ENCODE results near the gene APOL2.
A peak's percentile ranks its signal among the peaks of the same experiment; 100 is the strongest.
"Not testable (repeated sequence)": the region's sequence is repeated elsewhere in the genome, so short reads cannot be mapped to it uniquely, and the experiment has no call there.

The APOL2 gene

DNA sequence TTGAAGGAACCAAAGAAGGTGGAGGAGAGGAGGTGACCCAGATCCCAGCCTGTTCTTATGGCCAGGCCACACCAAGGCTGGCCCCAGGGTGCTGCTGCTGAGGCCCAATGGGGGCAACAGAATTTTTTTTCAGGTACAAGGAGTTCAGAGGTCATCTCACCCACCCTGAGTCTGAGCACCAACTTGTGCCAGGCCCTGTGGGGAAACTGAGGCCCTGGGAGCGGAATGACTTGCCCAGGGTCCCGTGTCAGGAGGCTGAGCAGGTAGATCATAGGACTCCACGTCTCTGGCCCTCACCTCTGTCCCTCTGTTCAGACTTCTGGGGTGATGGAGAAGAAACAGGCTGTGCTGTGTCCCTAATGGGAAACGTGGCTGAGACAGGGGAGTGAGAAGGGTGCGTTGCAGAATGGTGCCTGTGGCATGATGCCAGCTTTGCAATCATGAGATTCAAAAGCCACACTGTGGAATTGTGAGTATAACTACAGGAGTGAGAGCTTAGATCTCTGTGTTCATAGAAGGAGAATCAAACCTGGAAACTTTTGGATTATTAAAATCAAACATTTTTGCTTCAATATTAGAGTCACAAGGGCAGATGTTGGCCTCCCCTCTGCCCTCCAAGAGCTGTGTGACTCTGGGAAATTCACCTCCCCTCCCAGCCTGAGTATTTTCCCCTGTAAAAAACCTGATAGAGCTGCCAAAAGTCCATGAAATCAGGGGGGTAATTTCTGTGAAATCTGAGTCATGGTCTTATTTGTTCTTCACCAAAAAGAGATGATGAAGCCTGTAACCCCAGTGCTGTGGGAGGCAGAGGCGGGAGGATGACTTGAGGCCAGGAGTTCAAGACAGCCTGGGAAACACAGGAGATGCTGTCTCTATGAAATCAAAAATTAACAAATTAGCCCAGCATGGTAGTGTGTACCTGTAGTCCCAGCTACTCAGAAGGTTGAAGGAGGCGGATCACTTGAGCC lies 14.5 kb upstream of the APOL2 start:
- peak overlapping the region; percentile 96 for H3K4me3 Mint-ChIP-seq
- H3K27ac Mint-ChIP-seq, result peak overlapping the region; percentile 99
- H3K36me3 Mint-ChIP-seq, result peaks cover 42% of the 10 kb centered on the region
- ATAC-seq (peak; percentile 45), DNase-seq (ENCODE audit: low spot score in 2 of 2) (no peak)
- peaks cover 73% of the 10 kb centered on the region for H3K4me1 Mint-ChIP-seq
- no peaks in the 10 kb centered on the region for H3K9me3 Mint-ChIP-seq

DNA sequence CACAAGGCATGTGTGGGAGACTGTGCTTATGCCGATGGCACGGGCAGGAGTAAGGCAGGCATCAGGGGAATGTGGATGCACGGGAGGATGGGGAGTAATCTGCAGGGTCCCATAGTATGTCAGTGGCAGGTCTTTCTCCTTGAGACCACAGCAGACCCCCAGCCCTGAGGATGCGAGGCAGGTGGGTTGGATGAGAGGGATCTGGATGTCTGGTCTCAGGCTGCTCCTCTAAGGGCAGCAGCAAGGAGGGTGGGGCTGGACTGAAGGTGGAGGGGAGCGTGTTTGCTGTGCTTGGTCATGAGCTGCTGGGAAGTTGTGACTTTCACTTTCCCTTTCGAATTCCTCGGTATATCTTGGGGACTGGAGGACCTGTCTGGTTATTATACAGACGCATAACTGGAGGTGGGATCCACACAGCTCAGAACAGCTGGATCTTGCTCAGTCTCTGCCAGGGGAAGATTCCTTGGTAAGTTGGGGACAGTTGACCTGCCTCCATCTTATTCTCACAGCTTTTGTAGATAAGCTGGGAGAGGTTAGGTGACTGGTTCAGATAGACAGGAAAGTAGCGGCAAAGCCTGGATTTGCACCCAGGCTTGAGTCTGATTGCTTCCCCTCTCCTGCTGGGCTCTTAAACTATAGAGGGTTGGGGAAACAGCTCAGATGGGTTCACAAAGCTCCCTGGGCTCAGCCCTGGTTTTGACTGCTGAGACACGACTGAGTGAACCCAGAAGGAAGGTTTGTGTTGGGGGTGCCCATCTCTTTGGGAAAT lies 13.6 kb upstream of the APOL2 start, which contains the start of gene APOL1:
Gene APOL1 (plus strand): TSS at position 380 of the 769 bp plus-strand sequence. CDS start 1,823 bp downstream, outside the sequence.
- no peaks in the 10 kb centered on the region for H3K9me3 Mint-ChIP-seq
- H3K36me3 Mint-ChIP-seq, result peaks cover 33% of the 10 kb centered on the region
- peak within 1 kb of the TSS; percentile 99 for H3K27ac Mint-ChIP-seq
- peak within 1 kb of the TSS; percentile 96 for H3K4me3 Mint-ChIP-seq
- H3K4me1 Mint-ChIP-seq, result peaks cover 64% of the 10 kb centered on the region
- ATAC-seq (peak; percentile 83), DNase-seq (ENCODE audit: low spot score in 2 of 2) (peak in 1 of 2 donors; percentile 66)

DNA sequence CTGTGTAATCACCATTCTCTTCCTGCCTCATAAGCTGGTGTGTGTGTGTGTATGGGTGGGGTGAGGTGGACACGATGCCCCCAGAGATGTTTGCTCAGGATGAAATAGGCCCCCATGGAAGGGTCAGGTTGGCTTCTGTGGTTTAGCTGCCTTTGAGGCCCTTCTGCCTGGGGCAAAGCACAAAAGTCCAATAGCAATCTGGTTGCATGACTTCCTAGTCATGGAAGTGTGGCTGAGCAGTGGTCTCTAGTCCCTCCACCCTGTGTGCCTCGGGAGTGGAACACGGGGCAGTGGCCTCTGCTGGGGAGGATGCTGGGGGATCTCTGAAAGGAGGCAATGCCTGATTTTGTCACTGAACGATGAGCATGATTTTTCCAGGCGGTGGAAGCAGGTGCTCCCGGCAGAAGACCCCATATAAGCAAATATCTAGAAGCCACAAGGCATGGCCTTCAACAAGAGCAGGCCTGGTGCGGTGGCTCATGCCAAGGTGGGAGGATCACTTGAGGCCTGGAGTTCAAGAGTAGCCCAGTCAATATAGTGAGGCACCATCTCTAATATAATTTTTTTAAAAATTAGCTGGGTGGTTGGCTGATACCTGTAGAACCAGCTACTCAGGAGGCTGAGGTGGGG lies 12.8 kb upstream of the APOL2 start:
- Mint-ChIP-seq H3K4me1 (peaks cover 59% of the 10 kb centered on the region), H3K27ac (peak overlapping the region; percentile 99), H3K4me3 (peak overlapping the region; percentile 96), H3K36me3 (peaks cover 30% of the 10 kb centered on the region)
- H3K9me3 Mint-ChIP-seq; ATAC-seq; DNase-seq (ENCODE audit: low spot score in 2 of 2): not testable (repeated sequence)

DNA sequence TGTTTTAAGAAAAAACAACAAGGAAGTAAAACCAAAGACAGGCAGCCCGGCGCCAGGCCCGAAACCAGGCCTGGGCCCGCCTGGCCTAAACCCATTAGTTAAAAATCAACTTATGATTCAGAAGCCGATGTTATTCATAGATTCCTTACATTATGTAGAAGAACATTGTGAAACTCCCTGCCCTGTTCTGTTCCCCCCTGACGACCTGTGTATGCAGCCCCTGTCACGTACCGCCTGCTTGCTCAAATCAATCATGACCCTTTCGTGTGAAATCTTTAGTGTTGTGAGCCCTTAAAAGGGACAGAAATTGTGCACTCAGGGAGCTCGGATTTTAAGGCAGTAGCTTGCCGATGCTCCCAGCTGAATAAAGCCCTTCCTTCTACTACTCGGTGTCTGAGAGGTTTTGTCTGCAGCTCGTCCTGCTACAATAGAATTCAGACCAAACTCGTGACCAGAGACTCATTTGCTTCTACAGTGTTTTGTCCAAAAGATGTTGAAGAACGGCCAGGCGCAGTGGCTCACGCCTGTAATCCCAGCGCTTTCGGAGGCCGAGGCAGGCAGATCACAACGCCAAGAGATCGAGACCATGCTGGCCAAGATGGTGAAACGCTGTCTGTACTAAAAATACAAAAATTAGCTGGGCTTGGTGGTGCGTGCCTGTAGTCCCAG lies 11.1 kb upstream of the APOL2 start:
- peak overlapping the region; percentile 32 for H3K27ac Mint-ChIP-seq
- not testable (repeated sequence) for H3K4me3 Mint-ChIP-seq; ATAC-seq; DNase-seq (ENCODE audit: low spot score in 2 of 2); H3K9me3 Mint-ChIP-seq
- peaks cover 18% of the 10 kb centered on the region for H3K36me3 Mint-ChIP-seq
- peaks cover 42% of the 10 kb centered on the region for H3K4me1 Mint-ChIP-seq

DNA sequence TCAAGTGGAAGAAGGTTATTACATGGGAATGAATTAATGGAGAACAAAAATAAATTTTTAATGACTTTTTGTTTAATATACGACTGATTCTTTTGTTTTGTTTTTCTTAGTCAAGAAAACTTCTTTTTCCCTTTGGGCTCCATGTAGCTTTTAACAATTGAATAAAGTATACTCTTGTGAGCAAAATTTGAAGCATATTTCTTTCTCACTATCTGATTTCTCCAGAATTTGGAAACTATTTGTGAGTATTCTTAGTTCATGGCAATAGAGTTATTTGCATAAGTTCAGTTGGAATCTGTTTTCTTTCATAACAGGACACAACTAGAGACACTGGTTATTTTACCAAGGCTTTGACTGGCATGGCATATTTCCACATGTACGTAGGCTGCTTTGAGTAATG lies 9.8 kb upstream of the APOL2 start:
- DNase-seq (ENCODE audit: low spot score in 2 of 2) (no peak), ATAC-seq (no peak)
- Mint-ChIP-seq H3K9me3 (no peaks in the 10 kb centered on the region), H3K4me1 (peaks cover 29% of the 10 kb centered on the region), H3K27ac (no peak overlapping the region), H3K36me3 (peaks cover 14% of the 10 kb centered on the region), H3K4me3 (no peak overlapping the region)

DNA sequence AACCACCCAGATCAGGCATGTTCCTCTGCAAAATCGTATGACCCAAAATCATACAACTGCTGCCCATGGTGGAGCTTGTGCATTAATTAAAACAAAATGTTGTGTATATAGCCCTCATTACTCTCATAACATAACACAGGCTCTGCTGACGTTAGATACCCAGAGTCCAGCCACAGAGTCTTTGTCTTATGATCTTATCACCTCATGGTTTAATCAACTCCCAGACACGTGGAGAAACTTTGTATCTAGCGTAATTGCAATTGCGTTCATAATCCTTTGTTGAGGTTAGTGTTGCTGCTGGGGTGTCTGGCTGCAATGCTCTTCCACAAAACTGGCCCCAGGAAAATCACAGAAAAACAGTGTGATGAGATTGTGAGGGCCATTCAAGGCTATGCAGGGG lies 8.6 kb upstream of the APOL2 start:
- H3K4me1 Mint-ChIP-seq, result peaks cover 17% of the 10 kb centered on the region
- H3K4me3 Mint-ChIP-seq, result no peak overlapping the region
- no peak overlapping the region for H3K27ac Mint-ChIP-seq

DNA sequence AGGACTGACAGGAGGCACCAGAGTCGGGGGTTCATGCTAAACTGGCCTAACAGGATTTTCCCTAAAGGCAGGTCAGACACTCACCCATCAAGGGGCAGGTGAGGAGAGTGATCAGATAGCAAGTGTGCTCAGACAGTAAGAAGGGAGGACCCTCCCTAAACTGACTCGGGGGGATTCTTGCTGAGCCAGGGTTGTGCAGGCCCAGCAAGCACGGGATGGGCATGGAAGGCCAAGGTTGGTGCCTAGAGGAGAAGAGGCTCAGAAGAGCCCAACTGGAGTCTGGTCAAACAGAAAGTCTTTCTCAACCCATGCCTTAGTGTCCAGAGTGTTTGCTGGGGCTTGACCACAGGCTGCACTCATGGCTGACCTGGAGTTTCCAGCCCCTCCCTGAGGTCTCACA lies 7.4 kb upstream of the APOL2 start:
- H3K27ac Mint-ChIP-seq, result no peak overlapping the region
- no peaks in the 10 kb centered on the region for H3K9me3 Mint-ChIP-seq
- ATAC-seq, result no peak
- H3K4me3 Mint-ChIP-seq, result no peak overlapping the region
- H3K36me3 Mint-ChIP-seq, result no peaks in the 10 kb centered on the region
- no peak for DNase-seq (ENCODE audit: low spot score in 2 of 2)
- H3K4me1 Mint-ChIP-seq, result peaks cover 5% of the 10 kb centered on the region

More for the DNA sequence above, 8.6 kb upstream of the APOL2 start:
- ATAC-seq (no peak), DNase-seq (ENCODE audit: low spot score in 2 of 2) (no peak)
- Mint-ChIP-seq H3K9me3 (no peaks in the 10 kb centered on the region), H3K36me3 (peaks cover 7% of the 10 kb centered on the region)

DNA sequence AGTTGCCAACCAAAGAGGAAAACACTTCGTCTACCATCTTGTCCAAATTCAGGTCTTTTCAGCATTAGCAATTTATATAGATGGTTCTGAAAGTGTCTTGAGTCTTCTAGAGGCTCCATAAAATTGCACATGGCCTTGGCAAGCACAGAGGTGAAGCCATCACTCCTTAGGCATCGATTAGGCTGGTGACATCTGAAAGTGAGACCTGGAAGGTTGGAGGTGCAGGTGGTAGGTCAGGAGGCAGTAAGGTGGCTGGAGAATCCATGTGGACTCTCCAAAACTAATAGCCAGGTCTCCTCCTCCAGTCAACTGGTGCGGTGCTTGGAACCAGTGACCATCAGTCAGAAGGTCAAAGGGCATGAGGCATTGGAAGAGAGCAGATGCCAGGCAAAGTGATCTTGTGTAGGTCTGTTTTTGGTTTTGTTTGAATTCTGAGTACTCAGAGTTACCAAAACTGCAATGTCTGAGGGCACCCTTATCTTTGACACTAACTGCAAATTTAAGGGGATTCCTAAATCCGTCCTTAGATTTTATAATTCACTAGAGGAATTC lies 6.6 kb upstream of the APOL2 start:
- DNase-seq (ENCODE audit: low spot score in 2 of 2) (no peak), ATAC-seq (no peak)
- no peaks in the 10 kb centered on the region for H3K4me1 Mint-ChIP-seq
- no peaks in the 10 kb centered on the region for H3K36me3 Mint-ChIP-seq
- no peaks in the 10 kb centered on the region for H3K9me3 Mint-ChIP-seq
- no peak overlapping the region for H3K27ac Mint-ChIP-seq
- no peak overlapping the region for H3K4me3 Mint-ChIP-seq

DNA sequence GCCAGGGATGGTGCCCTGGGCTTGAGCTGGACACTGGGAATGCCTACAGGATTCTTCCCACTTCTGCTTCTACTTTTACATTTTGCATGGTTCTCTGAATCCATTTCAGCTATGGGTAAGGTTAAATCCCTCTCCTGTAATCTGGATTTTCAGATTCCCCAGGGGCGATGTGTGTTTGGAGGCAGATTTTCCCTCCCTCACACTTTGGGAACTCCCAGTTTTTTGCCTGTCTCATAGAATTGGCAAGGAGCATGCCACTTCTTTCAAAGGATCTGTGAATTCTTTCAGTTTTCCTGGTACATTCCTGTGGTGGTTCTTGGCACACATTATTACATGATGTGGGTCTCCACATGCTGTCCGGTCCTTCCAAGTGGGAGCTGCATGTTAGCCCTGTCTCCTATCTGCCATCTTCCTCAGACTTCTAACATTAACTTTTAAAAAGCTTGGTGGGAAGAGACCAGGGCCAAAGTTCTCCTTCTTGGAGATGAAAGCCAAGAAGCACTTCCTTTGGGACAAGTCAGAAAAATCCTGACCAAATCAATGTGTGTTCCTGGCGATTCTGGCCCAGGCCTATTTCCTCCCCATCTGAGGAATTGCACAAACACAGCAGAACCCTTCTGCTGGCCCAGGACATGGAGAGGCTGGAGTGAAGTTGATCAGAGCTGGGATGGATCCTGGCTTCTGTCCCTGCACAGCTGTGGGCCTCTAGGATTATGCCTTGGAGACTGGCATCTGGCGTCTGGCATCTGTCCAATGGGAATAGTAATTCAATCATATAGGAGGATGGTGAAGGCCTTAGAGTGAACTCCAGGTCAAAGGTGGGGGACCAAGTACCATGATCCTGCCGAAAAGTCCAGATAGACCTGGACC lies 5.4 kb upstream of the APOL2 start:
- ATAC-seq, result no peak
- Mint-ChIP-seq H3K4me1 (peaks cover 5% of the 10 kb centered on the region), H3K36me3 (peaks cover 5% of the 10 kb centered on the region), H3K27ac (no peak overlapping the region), H3K4me3 (no peak overlapping the region), H3K9me3 (no peaks in the 10 kb centered on the region)
- no peak for DNase-seq (ENCODE audit: low spot score in 2 of 2)

DNA sequence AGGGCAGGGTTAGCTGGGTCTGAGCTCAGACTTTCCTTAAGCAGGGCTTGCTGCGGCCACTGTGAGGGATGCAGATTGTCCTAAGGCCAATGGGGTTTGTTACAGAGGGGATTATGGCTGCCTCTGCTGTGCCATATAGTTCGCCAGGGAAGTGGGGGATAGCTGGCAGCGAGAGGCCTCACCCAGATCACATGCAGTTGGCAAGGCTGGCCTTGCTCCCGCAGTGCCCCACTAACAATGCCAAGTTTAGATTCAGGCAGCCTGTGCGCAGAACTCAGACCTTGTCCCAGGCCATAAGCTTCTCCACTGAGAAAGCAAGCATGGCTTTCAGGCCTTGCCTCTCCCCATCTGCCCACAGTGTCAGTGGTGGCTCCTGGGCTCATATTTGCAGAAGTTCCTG lies 4.7 kb upstream of the APOL2 start:
- no peak overlapping the region for H3K27ac Mint-ChIP-seq
- no peaks in the 10 kb centered on the region for H3K9me3 Mint-ChIP-seq
- H3K36me3 Mint-ChIP-seq, result peaks cover 9% of the 10 kb centered on the region
- no peak for DNase-seq (ENCODE audit: low spot score in 2 of 2)
- no peak for ATAC-seq
- H3K4me3 Mint-ChIP-seq, result no peak overlapping the region
- H3K4me1 Mint-ChIP-seq, result peaks cover 12% of the 10 kb centered on the region

DNA sequence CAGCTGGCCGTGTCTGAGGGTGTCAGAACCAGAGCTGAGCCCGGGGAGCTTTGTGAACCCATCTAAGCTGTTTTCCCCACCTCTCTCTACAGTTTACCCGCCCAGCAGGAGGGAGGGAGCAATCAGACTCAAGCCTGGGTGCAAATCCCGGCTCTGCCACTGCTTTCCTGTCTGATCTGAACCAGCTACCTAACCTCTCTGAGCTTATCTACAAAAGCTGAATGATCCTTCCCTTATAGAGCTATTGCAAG lies 252 bp downstream of the APOL2 start:
- Mint-ChIP-seq H3K9me3 (no peaks in the 10 kb centered on the region), H3K4me3 (peak overlapping the region; percentile 97), H3K36me3 (peaks cover 52% of the 10 kb centered on the region), H3K4me1 (peaks cover 55% of the 10 kb centered on the region), H3K27ac (peak overlapping the region; percentile 99)
- peak; percentile 39 for ATAC-seq
- DNase-seq (ENCODE audit: low spot score in 2 of 2), result peak in 1 of 2 donors; percentile 61

DNA sequence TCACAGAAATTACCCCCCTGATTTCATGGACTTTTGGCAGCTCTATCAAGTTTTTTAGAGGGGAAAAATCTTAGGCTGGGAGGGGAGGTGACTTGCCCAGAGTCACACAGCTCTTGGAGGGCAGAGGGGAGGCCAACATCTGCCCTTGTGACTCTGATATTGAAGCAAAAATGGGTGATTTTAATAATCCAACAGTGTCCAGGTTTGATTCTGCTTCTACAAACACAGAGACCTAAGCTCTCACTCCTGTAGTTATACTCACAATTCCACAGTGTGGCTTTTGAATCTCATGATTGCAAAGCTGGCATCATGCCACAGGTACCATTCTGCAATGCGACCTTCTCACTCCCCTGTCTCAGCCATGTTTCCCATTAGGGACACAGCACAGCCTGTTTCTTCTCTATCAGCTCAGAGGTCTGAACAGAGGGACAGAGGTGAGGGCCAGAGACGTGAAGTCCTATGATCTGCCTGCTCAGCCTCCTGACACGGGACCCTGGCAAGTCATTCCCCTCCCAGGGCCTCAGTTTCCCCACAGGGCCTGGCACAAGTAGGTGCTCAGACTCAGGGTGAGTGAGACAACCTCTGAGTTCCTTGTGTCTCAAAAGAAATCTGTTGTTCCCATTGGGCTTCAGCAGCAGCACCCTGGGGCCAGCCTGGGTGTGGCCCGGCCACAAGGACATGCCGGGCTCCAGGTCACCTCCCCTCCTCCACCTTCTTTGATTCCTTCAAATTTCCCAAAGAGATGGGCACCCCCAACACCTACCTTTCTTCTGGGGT lies 766 bp downstream of the APOL2 start:
- peak overlapping the region; percentile 99 for H3K27ac Mint-ChIP-seq
- H3K9me3 Mint-ChIP-seq, result no peaks in the 10 kb centered on the region
- peaks cover 60% of the 10 kb centered on the region for H3K4me1 Mint-ChIP-seq
- DNase-seq (ENCODE audit: low spot score in 2 of 2), result no peak
- peak overlapping the region; percentile 97 for H3K4me3 Mint-ChIP-seq
- H3K36me3 Mint-ChIP-seq, result peaks cover 57% of the 10 kb centered on the region
- peak; percentile 1 for ATAC-seq

Data from stimulated activated effector memory CD8-positive, alpha-beta T cell treated with anti-CD3 and anti-CD28 coated beads, Interleukin-12 subunit alpha, Interleukin-12 subunit beta, amount 100 ng/mL, for 72 hours (primary cell).